Lower lobe of right lung (tissue), 2 donors: Measurements from ENCODE around the gene PTPRM. TPM values are rescaled to one million over a fixed set of nuclear protein-coding genes. Genes with fewer than 3 reads are reported as not detected.

ENCODE experiments used
- ATAC-seq, 2 donors: fragments of 200-7000 bp; cut with Tn5 transposase; one replicate each; pipeline ENCODE4 v1.9.1; 2020 to 2022; ENCODE audit warnings: mild to moderate bottlenecking in 2 of 2, moderate library complexity in 2 of 2
- DNase-seq: peaks from one replicate; pipeline ENCODE4 v3.0.0-alpha.2; 2020
- H3K27ac ChIP-seq: fragments of 200-600 bp; one replicate; pipeline ENCODE4 v1.8.0; 2022
- H3K27me3 ChIP-seq: fragments of 200-600 bp; one replicate; pipeline ENCODE4 v1.8.0; 2022; ENCODE audit warnings: low read depth
- H3K36me3 ChIP-seq: fragments of 200-600 bp; one replicate; pipeline ENCODE4 v1.8.0; 2022; ENCODE audit warnings: mild to moderate bottlenecking
- H3K4me1 ChIP-seq: fragments of 200-600 bp; one replicate; pipeline ENCODE4 v1.8.0; 2022
- H3K4me3 ChIP-seq: fragments of 200-600 bp; one replicate; pipeline ENCODE4 v1.8.0; 2022; ENCODE audit warnings: mild to moderate bottlenecking
- H3K9me3 ChIP-seq: fragments of 200-600 bp; one replicate; pipeline ENCODE4 v1.8.0; 2022
- intact Hi-C: fragments of 100-400 bp; cut with DNase I; formaldehyde crosslinking; loops from one replicate; pipeline ENCODE4 v1.11.0; 2022
- total RNA-seq: library from RNA; stranded (reverse); fragmentation: NEBNext Ultra II Directional; extraction: Animal tissue kit (Norgen Biotek cat#: 25700); gene quantifications from one replicate; pipeline ENCODE4 v1.2.1, GENCODE V29; 2021
- TF ChIP-seq, protein P1 (sequence below): fragments of 200-600 bp; IDR thresholded peaks from one replicate; pipeline ENCODE4 v1.8.0; 2022; ENCODE audit warnings: antibody characterized with exemption, mild to moderate bottlenecking
- donor health status: DM: no; HTN: yes; CAD: no; lungs with severe emphysema.

Gene PTPRM
- total RNA-seq, 1 donor from 2014 or later: 85.2 TPM

DNA sequence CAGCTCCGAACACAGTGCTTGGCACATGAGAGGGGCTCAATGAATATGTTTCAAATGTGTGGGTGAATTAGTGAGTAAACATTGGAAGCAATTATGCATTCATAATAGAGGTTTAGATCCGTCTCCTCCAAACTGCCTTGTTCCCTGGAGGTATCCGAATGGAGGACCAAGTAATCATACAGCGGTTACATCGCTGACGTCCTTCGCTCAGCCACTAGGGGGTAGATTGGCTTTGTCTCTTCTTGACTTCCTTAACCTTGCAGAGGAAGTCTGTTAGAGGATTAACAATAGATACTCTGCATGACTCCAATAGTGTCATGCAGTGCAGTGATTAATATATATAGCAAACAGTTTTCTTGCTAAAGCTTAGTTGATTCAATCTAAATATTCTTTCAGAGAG lies 517.0 kb downstream of the PTPRM start:
- H3K27ac ChIP-seq: no peak overlapping the region
- H3K9me3 ChIP-seq: no peaks in the 10 kb centered on the region
- intact Hi-C loops: no loop called here
- TF ChIP-seq, protein P1, sequence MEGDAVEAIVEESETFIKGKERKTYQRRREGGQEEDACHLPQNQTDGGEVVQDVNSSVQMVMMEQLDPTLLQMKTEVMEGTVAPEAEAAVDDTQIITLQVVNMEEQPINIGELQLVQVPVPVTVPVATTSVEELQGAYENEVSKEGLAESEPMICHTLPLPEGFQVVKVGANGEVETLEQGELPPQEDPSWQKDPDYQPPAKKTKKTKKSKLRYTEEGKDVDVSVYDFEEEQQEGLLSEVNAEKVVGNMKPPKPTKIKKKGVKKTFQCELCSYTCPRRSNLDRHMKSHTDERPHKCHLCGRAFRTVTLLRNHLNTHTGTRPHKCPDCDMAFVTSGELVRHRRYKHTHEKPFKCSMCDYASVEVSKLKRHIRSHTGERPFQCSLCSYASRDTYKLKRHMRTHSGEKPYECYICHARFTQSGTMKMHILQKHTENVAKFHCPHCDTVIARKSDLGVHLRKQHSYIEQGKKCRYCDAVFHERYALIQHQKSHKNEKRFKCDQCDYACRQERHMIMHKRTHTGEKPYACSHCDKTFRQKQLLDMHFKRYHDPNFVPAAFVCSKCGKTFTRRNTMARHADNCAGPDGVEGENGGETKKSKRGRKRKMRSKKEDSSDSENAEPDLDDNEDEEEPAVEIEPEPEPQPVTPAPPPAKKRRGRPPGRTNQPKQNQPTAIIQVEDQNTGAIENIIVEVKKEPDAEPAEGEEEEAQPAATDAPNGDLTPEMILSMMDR: peak; percentile 53
- no peaks in the 10 kb centered on the region for H3K27me3 ChIP-seq
- H3K4me3 ChIP-seq: no peak overlapping the region
- ATAC-seq (no peak), DNase-seq (no peak)
- H3K36me3 ChIP-seq: peaks cover 8% of the 10 kb centered on the region
- peaks cover 11% of the 10 kb centered on the region for H3K4me1 ChIP-seq

DNA sequence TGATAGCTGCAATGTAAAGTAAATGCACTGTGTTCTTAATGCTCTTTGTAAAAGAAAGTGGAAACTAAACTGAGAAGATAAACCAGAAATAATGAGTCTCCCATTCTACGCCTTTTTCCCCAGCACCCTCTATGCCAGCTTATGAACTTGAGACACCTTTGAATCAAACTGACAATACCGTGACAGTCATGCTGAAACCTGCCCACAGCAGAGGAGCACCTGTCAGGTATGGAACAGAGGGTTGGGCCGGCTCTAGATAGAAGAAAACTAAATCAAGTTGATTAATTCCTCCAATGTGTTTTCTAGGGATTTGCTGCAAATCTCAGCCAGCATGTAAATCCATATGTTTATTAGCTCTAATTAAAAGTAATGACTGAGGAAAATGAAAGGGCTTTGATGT lies 521.5 kb downstream of the PTPRM start:
- Histone ChIP-seq H3K9me3 (no peaks in the 10 kb centered on the region), H3K4me1 (no peaks in the 10 kb centered on the region), H3K36me3 (peaks cover 8% of the 10 kb centered on the region), H3K27me3 (no peaks in the 10 kb centered on the region), H3K27ac (no peak overlapping the region), H3K4me3 (no peak overlapping the region)
- DNase-seq (no peak), ATAC-seq (no peak)
- intact Hi-C loops: no loop called here
- TF ChIP-seq, protein P1: no peak

DNA sequence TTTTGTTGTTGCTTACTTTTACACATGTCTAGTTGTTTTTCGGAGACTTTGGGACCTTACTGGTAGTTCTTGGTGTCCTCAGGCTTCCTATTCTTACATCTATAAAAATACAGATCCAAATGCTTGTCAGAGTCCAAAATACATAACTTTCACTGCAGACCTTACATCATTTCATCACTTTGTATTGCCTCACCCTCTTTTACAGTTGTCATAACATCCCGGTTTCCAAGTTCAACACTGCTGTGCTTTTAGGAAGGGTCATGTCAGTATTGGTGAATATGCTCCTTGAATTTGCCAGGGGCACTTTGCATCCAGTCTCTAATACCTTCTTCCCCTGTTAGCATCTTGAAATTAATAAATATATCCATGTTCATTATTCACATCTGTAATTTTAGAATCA lies 523.9 kb downstream of the PTPRM start:
- no peaks in the 10 kb centered on the region for H3K9me3 ChIP-seq
- intact Hi-C loops: no loop called here
- no peak overlapping the region for H3K4me3 ChIP-seq
- no peaks in the 10 kb centered on the region for H3K27me3 ChIP-seq
- TF ChIP-seq, protein P1: no peak
- no peak for DNase-seq
- H3K27ac ChIP-seq: no peak overlapping the region
- peaks cover 3% of the 10 kb centered on the region for H3K36me3 ChIP-seq
- no peaks in the 10 kb centered on the region for H3K4me1 ChIP-seq
- no peak for ATAC-seq

DNA sequence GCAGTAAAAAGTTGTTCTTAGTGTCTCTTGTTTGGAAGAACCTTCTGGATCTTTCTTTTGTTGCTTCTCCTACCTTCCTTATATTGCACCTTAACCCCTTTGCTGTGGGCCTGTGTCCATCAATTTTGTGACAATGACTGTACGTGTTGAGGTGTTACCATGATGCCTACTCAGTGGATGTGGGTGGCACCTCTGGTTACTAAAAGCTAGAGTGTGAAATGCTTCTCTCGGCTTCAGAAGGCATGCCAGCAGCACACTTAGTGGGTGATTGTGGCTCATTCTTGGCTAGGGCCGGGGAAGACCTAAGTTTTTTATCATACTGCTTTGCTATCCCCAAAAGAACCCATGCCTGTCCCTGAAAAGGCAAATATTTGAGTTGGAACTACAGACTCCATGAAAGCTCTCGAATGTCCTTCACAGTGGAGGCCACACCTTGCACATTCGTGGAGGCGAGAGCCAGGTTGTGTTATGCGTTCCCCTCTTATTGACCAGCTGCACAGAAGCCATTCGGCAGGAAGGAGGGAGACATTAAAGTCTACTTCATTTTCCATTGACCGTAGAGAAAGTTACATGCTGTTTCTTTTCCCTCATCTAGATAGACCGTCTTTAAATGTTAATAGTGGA lies 528.9 kb downstream of the PTPRM start:
- no peaks in the 10 kb centered on the region for H3K4me1 ChIP-seq
- TF ChIP-seq, protein P1: no peak
- peak; percentile 80 to 87 for ATAC-seq
- H3K36me3 ChIP-seq: no peaks in the 10 kb centered on the region
- H3K9me3 ChIP-seq: no peaks in the 10 kb centered on the region
- H3K27ac ChIP-seq: no peak overlapping the region
- no peak overlapping the region for H3K4me3 ChIP-seq
- no peaks in the 10 kb centered on the region for H3K27me3 ChIP-seq
- DNase-seq: peak; percentile 60
- intact Hi-C loops: no loop called here

DNA sequence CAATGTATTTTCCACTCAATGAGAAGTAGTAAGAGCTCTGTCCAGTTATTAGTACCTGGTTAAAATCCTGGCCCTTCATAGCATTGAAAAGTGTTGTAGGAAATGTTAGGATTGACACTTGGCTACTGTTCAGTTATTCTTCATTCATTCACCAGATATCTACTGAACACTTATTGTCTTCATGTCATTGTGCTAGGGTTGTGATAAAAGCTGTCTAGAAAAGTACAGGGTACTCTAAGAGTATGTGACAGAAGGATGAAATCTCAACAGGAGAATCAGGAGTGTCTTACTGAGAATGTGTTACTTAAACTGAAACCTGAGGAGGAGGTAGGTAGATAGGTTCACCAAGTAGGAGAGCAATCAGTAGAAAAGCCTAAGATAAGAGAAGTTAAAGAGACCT lies 530.3 kb downstream of the PTPRM start:
- Histone ChIP-seq H3K4me3 (no peak overlapping the region), H3K4me1 (no peaks in the 10 kb centered on the region), H3K27ac (no peak overlapping the region), H3K9me3 (peaks cover 1% of the 10 kb centered on the region), H3K27me3 (no peaks in the 10 kb centered on the region), H3K36me3 (no peaks in the 10 kb centered on the region)
- TF ChIP-seq, protein P1: no peak
- no peak for DNase-seq
- ATAC-seq: no peak
- intact Hi-C loops: no loop called here

DNA sequence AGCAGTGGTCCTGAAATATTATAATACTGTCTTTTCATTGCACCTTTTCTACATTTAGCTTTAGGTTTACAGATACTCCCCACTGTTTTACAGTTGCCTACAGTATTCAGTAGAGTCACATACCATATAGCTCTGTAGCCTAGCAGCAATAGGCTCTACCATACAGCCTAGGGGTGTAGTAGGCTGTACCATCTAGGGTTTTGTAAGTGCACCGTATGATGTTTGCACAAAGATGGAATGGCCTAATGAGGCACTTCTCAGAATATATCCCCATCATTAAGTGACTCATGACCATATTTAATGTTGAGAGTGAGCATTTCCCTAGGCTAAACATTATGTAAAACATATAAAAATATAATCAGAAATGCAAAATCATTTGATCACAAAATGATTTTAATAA lies 530.8 kb downstream of the PTPRM start:
- Histone ChIP-seq H3K4me3 (no peak overlapping the region), H3K27me3 (no peaks in the 10 kb centered on the region), H3K9me3 (peaks cover 6% of the 10 kb centered on the region), H3K27ac (no peak overlapping the region), H3K36me3 (no peaks in the 10 kb centered on the region), H3K4me1 (no peaks in the 10 kb centered on the region)
- no peak for ATAC-seq
- intact Hi-C loops: no loop called here
- no peak for DNase-seq
- TF ChIP-seq, protein P1: no peak
